GM12878 (cell line): Measurements from ENCODE around the gene SLC24A4.

Experiments
- CEBPB ChIP-seq, 2 experiments: fragments of 150-350 bp in 1 of 2; IDR thresholded peaks; 2 replicates each; pipeline ENCODE4 v1.6.1; 2012 to 2014; ENCODE audit warnings: low read depth in 2 of 2, low read length in 2 of 2, borderline replicate concordance in 1 of 2, inconsistent platforms in 1 of 2
- JUNB ChIP-seq: IDR thresholded peaks from 2 replicates; pipeline ENCODE4 v1.6.1; 2016; ENCODE audit warnings: antibody characterized with exemption, mild to moderate bottlenecking
- POLR2A ChIP-seq: IDR thresholded peaks from 2 replicates; pipeline ENCODE4 v1.6.1; 2011; ENCODE audit warnings: low read depth, mild to moderate bottlenecking, low read length
- SKIL ChIP-seq: fragments of 450-650 bp; IDR thresholded peaks from 2 replicates; pipeline ENCODE4 v1.6.1; 2017; ENCODE audit warnings: mild to moderate bottlenecking, low read depth, inconsistent platforms; ENCODE audit not compliant: poor library complexity, severe bottlenecking
- STAT3 ChIP-seq: IDR thresholded peaks from 2 replicates; pipeline ENCODE4 v1.6.1; 2011; ENCODE audit warnings: low read depth, low read length, improper control_type of control experiment
- TCF7 ChIP-seq: IDR thresholded peaks from 2 replicates; pipeline ENCODE4 v1.6.1; 2014; ENCODE audit warnings: antibody characterized with exemption, borderline replicate concordance
- ZNF24 ChIP-seq: fragments of 450-650 bp; IDR thresholded peaks from 2 replicates; pipeline ENCODE4 v1.6.1; 2017; ENCODE audit warnings: antibody characterized with exemption, mild to moderate bottlenecking
- TF ChIP-seq, protein P1 (sequence below), 3 experiments: IDR thresholded peaks in 2 of 3; conservative IDR thresholded peaks in 1 of 3; 2 replicates each; pipeline ENCODE4 v1.5.1; 2011; ENCODE audit warnings: low read depth in 3 of 3, low read length in 3 of 3, mild to moderate bottlenecking in 3 of 3, control low read depth in 2 of 3, moderate library complexity in 2 of 3, inconsistent platforms in 1 of 3, mixed read lengths in 1 of 3; ENCODE audit not compliant: control insufficient read depth in 2 of 3, insufficient read depth in 1 of 3; ENCODE audit errors: extremely low read depth in 1 of 3

DNA sequence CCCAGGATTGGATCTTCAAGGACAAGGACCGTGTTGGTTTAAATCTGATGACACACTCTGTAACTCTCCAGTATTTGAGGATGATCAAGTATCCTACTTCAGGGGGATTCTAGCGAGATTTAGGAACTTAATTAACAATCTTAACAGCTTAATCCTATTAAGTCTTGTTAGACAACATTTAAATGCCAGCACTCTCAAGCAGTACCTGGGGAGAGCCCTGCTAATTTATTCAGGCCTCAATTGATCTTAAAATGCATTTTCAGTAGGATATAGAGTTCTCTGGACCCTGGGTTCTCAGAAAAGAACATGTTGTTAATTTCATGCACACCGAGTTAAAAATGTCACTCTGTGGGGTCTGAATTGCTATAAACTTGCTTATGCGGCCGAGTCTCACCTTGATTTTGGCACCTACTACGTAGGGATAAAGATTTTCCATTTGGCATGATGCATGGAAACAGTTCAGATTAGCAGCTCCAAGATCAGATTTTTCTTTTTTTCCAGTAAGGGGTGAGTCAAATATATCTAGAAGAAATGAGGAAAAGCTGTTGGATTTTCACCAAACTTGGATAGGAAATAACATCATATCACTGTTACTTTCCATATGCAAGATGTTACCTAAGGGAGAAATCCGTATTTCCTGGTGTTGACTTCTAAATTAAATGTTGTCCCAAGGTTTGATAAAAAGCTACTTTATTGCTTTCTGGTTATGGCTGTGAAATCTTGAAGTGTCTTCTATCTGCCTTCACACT lies 76.1 kb downstream of the SLC24A4 start:
- TF ChIP-seq, protein P1, sequence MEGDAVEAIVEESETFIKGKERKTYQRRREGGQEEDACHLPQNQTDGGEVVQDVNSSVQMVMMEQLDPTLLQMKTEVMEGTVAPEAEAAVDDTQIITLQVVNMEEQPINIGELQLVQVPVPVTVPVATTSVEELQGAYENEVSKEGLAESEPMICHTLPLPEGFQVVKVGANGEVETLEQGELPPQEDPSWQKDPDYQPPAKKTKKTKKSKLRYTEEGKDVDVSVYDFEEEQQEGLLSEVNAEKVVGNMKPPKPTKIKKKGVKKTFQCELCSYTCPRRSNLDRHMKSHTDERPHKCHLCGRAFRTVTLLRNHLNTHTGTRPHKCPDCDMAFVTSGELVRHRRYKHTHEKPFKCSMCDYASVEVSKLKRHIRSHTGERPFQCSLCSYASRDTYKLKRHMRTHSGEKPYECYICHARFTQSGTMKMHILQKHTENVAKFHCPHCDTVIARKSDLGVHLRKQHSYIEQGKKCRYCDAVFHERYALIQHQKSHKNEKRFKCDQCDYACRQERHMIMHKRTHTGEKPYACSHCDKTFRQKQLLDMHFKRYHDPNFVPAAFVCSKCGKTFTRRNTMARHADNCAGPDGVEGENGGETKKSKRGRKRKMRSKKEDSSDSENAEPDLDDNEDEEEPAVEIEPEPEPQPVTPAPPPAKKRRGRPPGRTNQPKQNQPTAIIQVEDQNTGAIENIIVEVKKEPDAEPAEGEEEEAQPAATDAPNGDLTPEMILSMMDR (IDR thresholded peaks at IDR 0.05 in 2 of 3, conservative IDR thresholded peaks at IDR 0.05 in 1 of 3; ENCODE audit: control insufficient read depth in 2 of 3, extremely low read depth in 1 of 3, insufficient read depth in 1 of 3, low read depth in 3 of 3, low read length in 3 of 3): no peak
- TF ChIP-seq JUNB (no peak), TCF7 (no peak), ZNF24 (no peak), STAT3 (no peak), SKIL (no peak), POLR2A (no peak), CEBPB (IDR thresholded peaks at IDR 0.05; ENCODE audit: borderline replicate concordance in 1 of 2, low read depth in 2 of 2, low read length in 2 of 2) (no peak)
